H9 (cell line): Measurements from ENCODE around the gene UBE2V1. TPM values are rescaled to one million over a fixed set of nuclear protein-coding genes. Genes with fewer than 3 reads are reported as not detected.

Experiments used
- DNase-seq: peaks from one replicate; pipeline ENCODE4 v3.0.0-alpha.2; 2017
- H2AFZ ChIP-seq: one replicate; pipeline ENCODE4 v1.6.1; 2013; ENCODE audit warnings: mild to moderate bottlenecking, low read length, control low read depth, moderate library complexity
- H2AK5ac ChIP-seq: 2 replicates; pipeline ENCODE4 v1.6.1; 2013; ENCODE audit warnings: low read length, control low read depth, mixed read lengths; ENCODE audit not compliant: insufficient read length
- H2BK120ac ChIP-seq: one replicate; pipeline ENCODE4 v1.6.1; 2013; ENCODE audit warnings: low read depth, mild to moderate bottlenecking, low read length, control low read depth, inconsistent platforms; ENCODE audit not compliant: poor library complexity, severe bottlenecking
- H2BK12ac ChIP-seq: 2 replicates; pipeline ENCODE4 v1.6.1; 2013; ENCODE audit warnings: low read length, control low read depth, mixed read lengths, low read depth; ENCODE audit not compliant: insufficient read length
- H2BK15ac ChIP-seq: 2 replicates; pipeline ENCODE4 v1.6.1; 2013; ENCODE audit warnings: low read depth, low read length, control low read depth
- H2BK20ac ChIP-seq: one replicate; pipeline ENCODE4 v1.6.1; 2013; ENCODE audit warnings: low read depth, mild to moderate bottlenecking, low read length, control low read depth, inconsistent platforms; ENCODE audit not compliant: poor library complexity, severe bottlenecking
- H2BK5ac ChIP-seq: 2 replicates; pipeline ENCODE4 v1.6.1; 2013; ENCODE audit warnings: low read length, control low read depth, mixed read lengths; ENCODE audit not compliant: insufficient read length
- H3K14ac ChIP-seq: 2 replicates; pipeline ENCODE4 v1.6.1; 2013; ENCODE audit warnings: low read length, control low read depth; ENCODE audit not compliant: insufficient read depth
- H3K18ac ChIP-seq: 2 replicates; pipeline ENCODE4 v1.6.1; 2013; ENCODE audit warnings: low read depth, mild to moderate bottlenecking, mixed read lengths, low read length, control low read depth; ENCODE audit not compliant: insufficient read length
- H3K23ac ChIP-seq: 2 replicates; pipeline ENCODE4 v1.6.1; 2013; ENCODE audit warnings: low read length, control low read depth, mixed read lengths, low read depth; ENCODE audit not compliant: insufficient read length
- H3K23me2 ChIP-seq: 2 replicates; pipeline ENCODE4 v1.6.1; 2013; ENCODE audit warnings: low read depth, mild to moderate bottlenecking, mixed read lengths, low read length, control low read depth; ENCODE audit not compliant: insufficient read length, poor library complexity, severe bottlenecking
- H3K27ac ChIP-seq: 2 replicates; pipeline ENCODE4 v1.5.1; 2013; ENCODE audit warnings: low read length, control low read depth, mixed read lengths, low read depth; ENCODE audit not compliant: insufficient read length
- H3K27me3 ChIP-seq: 2 replicates; pipeline ENCODE4 v1.6.1; 2013; ENCODE audit warnings: low read length, control low read depth, inconsistent platforms; ENCODE audit not compliant: insufficient read depth
- H3K4ac ChIP-seq: 2 replicates; pipeline ENCODE4 v1.6.1; 2013; ENCODE audit warnings: low read depth, mild to moderate bottlenecking, control low read depth, inconsistent platforms, low read length, moderate library complexity
- H3K4me1 ChIP-seq: 2 replicates; pipeline ENCODE4 v1.6.1; 2013; ENCODE audit warnings: low read length, control low read depth, inconsistent platforms; ENCODE audit not compliant: insufficient read depth
- H3K4me2 ChIP-seq: 2 replicates; pipeline ENCODE4 v1.6.1; 2013; ENCODE audit warnings: low read length, control low read depth, mixed read lengths; ENCODE audit not compliant: insufficient read length, insufficient read depth
- H3K56ac ChIP-seq: 2 replicates; pipeline ENCODE4 v1.6.1; 2013; ENCODE audit warnings: low read depth, mild to moderate bottlenecking, mixed read lengths, low read length, control low read depth; ENCODE audit not compliant: insufficient read length
- H3K79me1 ChIP-seq: 2 replicates; pipeline ENCODE4 v1.6.1; 2013; ENCODE audit warnings: low read depth, mild to moderate bottlenecking, moderate library complexity, low read length, control low read depth, inconsistent platforms; ENCODE audit not compliant: insufficient read depth, poor library complexity, severe bottlenecking
- H3K79me2 ChIP-seq: 2 replicates; pipeline ENCODE4 v1.6.1; 2013; ENCODE audit warnings: low read length, control low read depth, inconsistent platforms; ENCODE audit not compliant: insufficient read depth
- H3K9ac ChIP-seq: 2 replicates; pipeline ENCODE4 v1.6.1; 2013; ENCODE audit warnings: low read length, control low read depth, mixed read lengths; ENCODE audit not compliant: insufficient read length; ENCODE audit errors: extremely low read depth
- H3K9me3 ChIP-seq: one replicate; pipeline ENCODE4 v1.6.1; 2013; ENCODE audit warnings: low read depth, low read length, inconsistent platforms; ENCODE audit not compliant: control insufficient read depth
- H3T11ph ChIP-seq: one replicate; pipeline ENCODE4 v1.6.1; 2013; ENCODE audit warnings: mild to moderate bottlenecking, low read length, control low read depth, inconsistent platforms
- H4K20me1 ChIP-seq: one replicate; pipeline ENCODE4 v1.6.1; 2013; ENCODE audit not compliant: control insufficient read depth, insufficient read length, insufficient read depth
- H4K5ac ChIP-seq: 2 replicates; pipeline ENCODE4 v1.6.1; 2013; ENCODE audit warnings: low read depth, mild to moderate bottlenecking, mixed read lengths, low read length, control low read depth; ENCODE audit not compliant: insufficient read length
- H4K8ac ChIP-seq: replicated peaks from 2 replicates; pipeline ENCODE4 v1.6.1; 2013; ENCODE audit warnings: low read length, control low read depth, mixed read lengths, low read depth; ENCODE audit not compliant: insufficient read length
- H4K91ac ChIP-seq: 2 replicates; pipeline ENCODE4 v1.6.1; 2013; ENCODE audit warnings: low read depth, mild to moderate bottlenecking, moderate library complexity, mixed read lengths, low read length, control low read depth; ENCODE audit not compliant: insufficient read length
- H3K27ac Mint-ChIP-seq, 3 experiments: 2 replicates in 2 of 3; 3 replicates in 1 of 3; pipeline ENCODE4 v1.8.0; 2020 to 2021; ENCODE audit warnings: mixed read lengths in 3 of 3, mild to moderate bottlenecking in 1 of 3, moderate library complexity in 1 of 3
- H3K27me3 Mint-ChIP-seq: 2 replicates; pipeline ENCODE4 v1.8.0; 2021; ENCODE audit warnings: low read depth, mild to moderate bottlenecking, moderate library complexity, mixed read lengths
- H3K36me3 Mint-ChIP-seq, 3 experiments: 2 replicates in 2 of 3; 3 replicates in 1 of 3; pipeline ENCODE4 v1.8.0; 2020 to 2021; ENCODE audit warnings: low read depth in 3 of 3, mixed read lengths in 3 of 3; ENCODE audit not compliant: insufficient read depth in 1 of 3
- H3K4me1 Mint-ChIP-seq, 2 experiments: 2 replicates each; pipeline ENCODE4 v1.8.0; 2020; ENCODE audit warnings: mixed read lengths in 2 of 2
- H3K4me3 Mint-ChIP-seq, 2 experiments: 2 replicates in 1 of 2; 3 replicates in 1 of 2; pipeline ENCODE4 v1.8.0; 2020 to 2021; ENCODE audit warnings: mild to moderate bottlenecking in 2 of 2, mixed read lengths in 2 of 2, moderate library complexity in 1 of 2
- H3K9me3 Mint-ChIP-seq, 2 experiments: 2 replicates in 1 of 2; 3 replicates in 1 of 2; pipeline ENCODE4 v1.8.0; 2020; ENCODE audit warnings: mild to moderate bottlenecking in 2 of 2, mixed read lengths in 2 of 2, moderate library complexity in 1 of 2
- CTCF ChIP-seq: fragments of 200-600 bp; sonication (generic); conservative IDR thresholded peaks from 3 replicates; pipeline ENCODE4 v1.8.0; 2021; ENCODE audit warnings: antibody characterized with exemption, mild to moderate bottlenecking
- WGBS: extraction: QIAGEN DNeasy Blood & Tissue Kit; methylation state at CpG from one replicate; pipeline ENCODE4 v1.1.7; 2013; ENCODE audit warnings: missing lambda C conversion rate, low lambda C conversion rate, mixed read lengths; ENCODE audit not compliant: insufficient read length; ENCODE audit errors: extremely low coverage; 5-methylcytosine and 5-hydroxymethylcytosine counted together
- total RNA-seq: library from RNA; stranded (reverse); gene quantifications from 2 replicates; pipeline ENCODE4 v1.2.1, GENCODE V29; 2021

The UBE2V1 gene
- total RNA-seq, 1 experiment from 2014 or later: 152 TPM

- Histone ChIP-seq H4K5ac (no peak overlapping the region), H3K9me3 (no peaks in the 10 kb centered on the region), H3K9ac (no peak overlapping the region), H3K18ac (no peak overlapping the region), H3K23me2 (no peaks in the 10 kb centered on the region), H3K4ac (no peak overlapping the region), H2AFZ (no peak overlapping the region), H3K14ac (no peak overlapping the region), H2BK15ac (no peak overlapping the region), H4K8ac (no peak overlapping the region), H3K79me1 (peaks cover 17% of the 10 kb centered on the region), H3K56ac (no peak overlapping the region), H3T11ph (no peak overlapping the region), H3K27ac (no peak overlapping the region), H2BK5ac (no peak overlapping the region), H2AK5ac (no peak overlapping the region), H2BK120ac (no peak overlapping the region), H3K27me3 (no peaks in the 10 kb centered on the region), H3K4me2 (no peak overlapping the region), H4K91ac (no peak overlapping the region), H3K23ac (no peak overlapping the region), H4K20me1 (no peaks in the 10 kb centered on the region), H3K79me2 (peaks cover 10% of the 10 kb centered on the region; the same call in 1 of the 2 replicates), H3K4me1 (peaks cover 2% of the 10 kb centered on the region; the same call in 1 of the 2 replicates), H2BK12ac (no peak overlapping the region), H2BK20ac (no peak overlapping the region)
- Mint-ChIP-seq H3K27me3 (no peaks in the 10 kb centered on the region), H3K4me3 (no peak overlapping the region), H3K27ac (no peak overlapping the region), H3K9me3 (no peaks in the 10 kb centered on the region), H3K36me3 (peaks cover 10 to 44% (median 37%) of the 10 kb centered on the region in 3 experiments; a peak in 6 of 7 replicates), H3K4me1 (peaks cover 13 to 18% of the 10 kb centered on the region in 2 experiments)
- no peak for DNase-seq
- TF ChIP-seq CTCF: no peak
- whole genome bisulfite sequencing: no CpG with 5 or more reads among the region's 4 CpGs
Observed at GRCh38 chr20:50094522-50094921, 18.4 kb downstream of the UBE2V1 start.
